GM18907 (cell line): ENCODE results near the gene BABAM2.
A peak's percentile ranks its signal among the peaks of the same experiment; 100 is the strongest.
"Not testable (repeated sequence)": the region's sequence is repeated elsewhere in the genome, so short reads cannot be mapped to it uniquely, and the experiment has no call there.

ENCODE experiments used
- ATAC-seq: cut with Tn5 transposase; IDR thresholded peaks from one replicate; pipeline ENCODE4 v1.9.1; 2021; ENCODE audit warnings: mild to moderate bottlenecking, moderate library complexity; ENCODE audit not compliant: unreplicated experiment

The BABAM2 gene

DNA sequence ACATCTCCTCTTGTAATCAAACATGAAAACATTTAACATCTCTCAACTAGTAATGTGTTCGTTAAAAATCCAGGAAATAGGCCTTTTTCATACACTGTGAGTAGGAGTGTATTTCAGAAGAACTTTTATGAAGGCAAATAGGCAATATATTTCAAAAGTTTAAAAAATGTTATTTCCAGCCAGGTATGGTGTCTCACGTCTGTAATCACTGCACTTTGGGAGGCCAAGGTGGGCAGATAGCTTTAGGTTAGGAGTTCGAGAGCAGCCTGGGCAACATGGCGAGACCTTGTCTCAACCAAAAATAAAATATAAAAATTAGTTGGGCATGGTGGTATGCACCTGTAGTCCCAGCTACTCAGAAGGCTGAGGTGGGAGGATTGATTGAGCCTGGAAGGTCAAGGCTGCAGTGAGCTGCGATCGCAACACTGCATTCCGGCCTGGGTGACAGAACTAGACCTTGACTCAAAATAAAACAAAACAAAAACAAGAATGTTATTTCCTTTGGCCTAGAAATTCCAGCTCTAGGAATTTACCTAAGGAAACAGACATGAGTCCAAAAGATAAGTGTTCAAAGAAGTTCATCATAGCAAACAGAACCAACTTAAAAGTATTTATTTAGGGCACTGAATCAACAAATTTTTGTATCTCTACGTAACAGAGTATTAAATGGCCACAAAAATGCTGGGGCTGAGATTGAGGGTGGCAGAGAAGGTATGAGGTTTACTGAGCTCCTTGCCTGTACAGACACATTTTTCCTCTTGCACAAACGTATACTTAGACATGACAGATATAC lies 15.2 kb upstream of the BABAM2 start:
- no peak for ATAC-seq

DNA sequence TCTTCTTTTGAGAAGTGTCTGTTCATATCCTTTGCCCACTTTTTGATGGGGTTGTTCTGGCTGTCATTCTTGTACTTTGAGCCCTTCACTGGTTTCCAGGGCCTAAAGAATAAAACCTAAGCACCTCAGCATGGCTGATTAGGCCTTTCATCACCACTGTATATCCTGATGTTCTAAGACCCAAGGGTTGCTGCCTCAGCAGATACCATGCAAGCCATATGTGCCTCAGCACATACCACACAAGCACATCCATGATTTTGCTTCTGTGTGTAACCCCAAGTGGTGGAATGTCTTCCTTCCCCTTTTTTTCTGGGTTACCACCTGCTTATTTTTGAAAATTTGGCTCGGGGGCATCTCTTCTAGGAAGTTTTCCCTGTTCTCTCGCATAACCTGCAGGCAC lies 11.7 kb upstream of the BABAM2 start:
- no peak for ATAC-seq

DNA sequence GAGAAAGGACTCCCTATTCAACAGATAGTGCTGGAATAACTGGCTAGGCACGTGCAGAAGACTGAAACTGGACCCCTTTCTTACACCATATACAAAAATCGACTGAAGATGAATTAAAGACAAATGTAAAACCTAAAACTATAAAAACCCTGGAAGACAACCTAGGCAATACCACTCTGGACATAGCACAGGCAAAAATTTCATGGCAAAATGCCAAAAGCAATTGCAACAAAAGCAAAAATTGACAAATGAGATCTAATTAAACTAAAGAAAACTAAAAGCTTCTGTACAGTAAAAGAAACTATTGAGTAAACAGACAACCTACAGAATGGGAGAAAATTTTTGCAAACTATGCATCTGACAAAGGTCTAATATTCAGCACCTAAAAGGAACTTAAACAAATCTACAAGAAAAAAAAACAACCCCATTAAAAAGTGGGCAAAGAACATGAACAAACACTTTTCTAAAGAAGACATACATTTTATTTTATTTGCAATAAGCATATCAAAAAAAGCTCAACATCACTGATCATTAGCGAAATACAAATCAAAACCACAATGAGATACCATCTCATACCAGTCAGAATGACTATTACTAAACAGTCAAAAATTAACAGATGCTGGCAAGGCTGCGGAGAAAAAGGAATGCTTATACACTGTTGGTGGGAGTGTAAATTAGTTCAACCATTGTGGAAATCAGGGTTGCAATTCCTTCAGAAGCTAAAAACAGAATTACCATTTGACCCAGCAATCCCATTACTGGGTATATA lies 8.5 kb upstream of the BABAM2 start:
- ATAC-seq, result not testable (repeated sequence)

DNA sequence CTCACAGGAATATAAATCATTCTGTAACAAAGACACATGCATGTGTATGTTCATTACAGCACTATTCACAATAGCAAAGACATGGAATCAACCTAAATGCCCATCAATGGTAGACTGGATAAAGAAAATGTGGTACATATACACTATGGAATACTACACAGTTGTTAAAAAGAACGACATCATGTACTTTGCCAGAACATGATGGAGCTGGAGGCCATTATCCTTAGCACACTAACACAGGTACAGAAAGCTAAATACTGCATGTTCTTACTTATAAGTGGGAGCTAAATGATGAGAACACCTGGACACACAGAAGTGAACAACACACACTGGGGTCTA lies 8.0 kb upstream of the BABAM2 start:
- not testable (repeated sequence) for ATAC-seq

DNA sequence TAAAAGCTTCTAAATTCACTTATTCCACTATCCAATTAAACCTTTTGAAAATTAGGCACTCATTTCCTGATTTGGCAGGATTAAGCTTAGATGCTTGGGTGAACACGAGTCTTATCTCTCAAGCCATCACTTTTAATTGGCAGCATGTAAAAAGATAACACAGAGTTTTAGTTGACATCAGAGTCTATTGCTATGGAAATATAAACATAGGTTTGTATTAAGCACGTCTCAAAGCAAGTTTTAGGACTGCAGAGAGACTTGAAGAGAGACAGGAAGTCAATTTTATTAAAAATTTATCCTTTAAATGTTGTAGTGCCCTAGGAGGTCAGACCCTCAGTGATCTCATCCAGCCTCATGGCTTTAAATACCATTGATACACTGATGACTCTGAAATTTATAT lies 5.9 kb upstream of the BABAM2 start:
- no peak for ATAC-seq

DNA sequence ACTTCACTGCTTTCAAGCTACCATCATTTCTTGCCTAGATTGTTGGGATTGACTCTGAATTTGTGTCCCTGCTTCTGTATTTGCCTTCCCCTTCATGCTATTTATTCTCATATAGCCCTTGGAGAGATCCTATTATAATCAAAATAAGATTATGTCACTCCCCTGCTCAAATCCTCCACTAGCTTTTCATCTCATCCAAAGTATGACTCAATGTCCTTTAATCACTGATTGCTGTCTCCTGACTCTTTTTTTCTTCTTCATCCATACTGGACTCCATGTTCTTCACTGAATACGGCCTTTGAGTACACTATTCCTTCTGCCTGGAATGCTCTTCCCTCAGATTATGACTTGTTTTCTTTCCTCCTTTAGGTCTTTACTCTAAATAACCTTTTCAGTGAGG lies 5.3 kb upstream of the BABAM2 start:
- no peak for ATAC-seq

DNA sequence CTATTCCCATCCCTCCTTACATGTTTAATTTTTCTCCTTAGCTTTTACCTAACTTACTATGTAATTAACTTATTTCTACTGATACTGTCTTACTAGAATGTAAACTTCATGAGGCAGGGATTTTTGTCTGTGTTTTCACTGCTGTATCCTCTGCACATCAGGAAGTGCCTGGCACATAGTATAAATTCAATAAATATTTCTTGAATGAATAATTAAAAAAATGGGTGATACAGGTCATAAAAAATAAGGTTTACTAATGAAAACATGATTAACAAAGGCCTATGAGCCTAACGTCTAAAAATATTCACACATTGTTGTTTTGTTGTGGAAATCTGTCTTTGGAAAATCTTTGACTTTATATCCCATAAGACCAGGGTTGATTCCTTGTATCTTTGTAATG lies 4.9 kb upstream of the BABAM2 start:
- ATAC-seq, result no peak

DNA sequence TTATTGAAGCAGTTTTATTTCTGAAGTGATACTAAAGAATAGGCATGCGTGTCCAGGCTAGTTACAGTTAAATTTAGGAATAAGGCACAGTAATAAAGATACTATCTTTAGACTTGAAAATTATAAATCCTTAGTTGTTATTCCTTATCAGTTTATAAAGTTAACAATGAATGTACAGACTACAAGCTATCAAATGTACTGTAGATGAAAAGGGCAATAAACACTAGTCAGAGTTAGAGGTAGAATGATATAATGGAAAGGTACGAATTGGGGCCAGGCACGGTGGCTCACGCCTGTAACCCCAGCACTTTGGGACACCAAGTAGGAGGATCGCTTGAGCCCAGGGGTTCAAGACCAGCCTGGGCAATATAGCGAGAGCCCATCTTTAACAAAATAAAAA lies 4.2 kb upstream of the BABAM2 start:
- no peak for ATAC-seq

DNA sequence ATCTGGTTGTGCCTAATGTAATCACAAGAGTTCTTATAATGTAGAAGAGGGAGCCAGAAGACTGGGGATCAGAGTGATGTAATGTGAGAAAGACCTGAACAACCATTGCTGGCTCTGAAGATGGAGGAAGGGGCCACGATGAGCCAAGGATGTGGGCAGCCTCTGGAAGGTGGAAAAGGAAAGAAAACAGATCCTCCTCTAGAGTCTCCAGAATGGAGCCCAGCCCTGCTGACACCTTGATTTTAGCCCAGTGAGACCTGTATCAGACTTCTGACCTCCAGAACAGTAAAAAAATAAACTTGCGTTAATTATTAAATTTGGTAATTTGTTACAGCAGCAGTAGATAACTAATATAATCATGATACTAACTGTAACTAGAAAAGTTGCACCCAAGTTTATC lies 3.4 kb upstream of the BABAM2 start:
- no peak for ATAC-seq

DNA sequence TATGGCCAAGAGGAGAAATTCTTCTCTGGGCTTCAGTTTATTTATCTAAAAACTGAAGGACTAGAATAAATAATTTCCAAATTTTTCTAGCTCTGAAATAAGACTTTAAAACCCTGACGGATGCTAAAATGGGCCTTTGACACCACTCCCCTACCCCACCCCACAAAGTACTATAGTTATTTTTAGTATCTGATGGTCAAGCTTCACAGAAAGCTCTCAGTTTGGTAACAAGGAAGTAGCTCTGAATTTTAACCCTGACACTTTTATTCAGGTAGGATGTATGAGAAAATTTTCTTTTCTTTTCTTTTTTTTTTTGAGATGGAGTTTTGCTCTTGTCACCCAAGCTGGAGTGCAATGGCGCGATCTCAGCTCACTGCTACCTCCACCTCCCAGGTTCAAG lies 2.7 kb upstream of the BABAM2 start:
- ATAC-seq, result no peak

DNA sequence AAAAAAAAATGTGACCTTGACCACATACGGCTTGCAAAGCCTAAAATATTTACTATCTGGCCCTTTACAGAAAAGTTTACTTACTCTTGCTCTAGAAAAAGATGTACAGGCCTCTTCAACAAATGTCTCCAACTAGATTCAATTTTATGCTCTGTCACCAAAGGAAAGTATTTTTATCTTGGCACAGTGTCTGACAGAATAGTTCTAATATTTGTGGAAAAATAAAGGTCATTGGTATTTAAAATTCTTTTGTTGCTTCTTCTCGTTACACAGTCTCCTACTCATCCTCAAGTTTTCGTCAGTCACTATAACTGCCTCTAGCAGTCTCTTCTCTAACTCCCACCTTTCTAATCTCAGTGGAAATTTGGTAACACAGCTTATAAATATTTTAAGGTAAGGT lies 1.7 kb upstream of the BABAM2 start:
- ATAC-seq, result no peak

DNA sequence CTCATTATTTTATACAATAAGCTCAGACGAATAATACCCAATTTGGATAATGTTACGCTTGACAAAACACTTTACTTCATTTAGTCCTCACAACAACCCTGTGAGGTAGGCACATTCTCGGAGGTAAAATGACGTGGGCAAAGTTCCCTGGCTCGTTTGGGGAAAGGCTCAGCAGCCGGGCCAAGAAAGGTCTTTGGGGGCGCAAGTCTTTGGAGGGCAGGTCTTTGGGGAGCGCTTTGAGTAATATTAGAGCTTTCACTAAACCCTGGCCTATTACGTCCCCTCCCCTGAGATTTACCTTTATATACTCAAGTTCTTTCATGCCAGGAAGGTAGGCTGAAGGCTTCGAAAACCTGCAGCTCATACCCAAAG lies 769 bp upstream of the BABAM2 start:
- ATAC-seq, result no peak

DNA sequence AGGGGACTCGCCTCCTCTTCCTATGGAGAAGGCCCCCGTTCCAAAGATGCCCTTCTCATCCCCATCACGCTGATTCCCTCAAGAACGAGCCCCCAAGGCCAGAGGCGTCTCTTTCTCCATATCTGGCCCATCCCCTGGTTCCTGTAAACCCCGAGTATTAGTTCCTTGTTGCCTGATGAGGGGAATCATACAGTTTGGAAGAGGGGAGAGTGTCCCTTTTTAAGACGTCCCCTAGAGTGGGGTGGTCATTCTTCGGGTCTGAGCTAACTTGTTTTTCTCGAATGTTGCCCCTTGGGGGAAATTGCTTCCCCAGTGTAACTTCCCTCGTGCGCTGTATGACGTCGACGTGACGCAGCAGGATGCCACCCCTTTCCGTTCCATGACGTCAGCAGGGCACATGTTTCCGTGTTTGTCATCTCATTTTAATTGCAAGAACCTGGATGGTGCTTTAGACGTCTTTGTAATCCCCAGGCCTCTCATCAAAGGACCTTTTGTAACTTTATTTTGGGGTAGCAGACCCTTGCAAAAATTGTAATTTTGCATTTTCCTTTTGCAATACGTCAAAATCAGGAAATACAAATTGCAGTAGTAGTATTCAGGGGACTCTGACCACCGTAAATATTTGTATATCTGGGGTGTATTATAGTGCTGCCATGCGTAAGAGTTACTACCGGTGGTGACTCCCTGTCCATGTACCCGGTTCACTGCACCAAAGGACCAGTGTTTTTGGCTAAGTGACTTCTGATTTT lies 569 bp downstream of the BABAM2 start:
- peak; percentile 27 for ATAC-seq

DNA sequence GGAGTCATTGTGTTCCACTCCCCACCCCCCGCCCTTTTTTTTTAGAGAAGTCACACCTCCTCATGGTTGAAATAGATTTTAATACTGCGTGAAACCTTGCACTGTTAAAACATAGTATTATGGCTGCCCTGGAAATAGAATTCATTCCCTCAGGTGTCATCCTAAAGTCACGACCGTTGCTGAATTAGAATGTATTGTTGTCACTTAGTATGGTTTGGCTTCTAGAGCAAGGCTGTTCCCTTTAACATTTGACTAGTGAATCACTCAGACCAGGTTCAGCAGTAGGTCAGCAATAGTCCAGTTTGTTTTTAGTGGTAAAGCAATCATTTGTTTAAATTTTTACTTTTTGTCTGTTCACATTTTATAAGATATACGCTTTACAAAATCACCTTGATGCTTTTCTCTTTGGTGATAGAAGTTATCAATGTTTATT lies 1.2 kb downstream of the BABAM2 start:
- no peak for ATAC-seq

DNA sequence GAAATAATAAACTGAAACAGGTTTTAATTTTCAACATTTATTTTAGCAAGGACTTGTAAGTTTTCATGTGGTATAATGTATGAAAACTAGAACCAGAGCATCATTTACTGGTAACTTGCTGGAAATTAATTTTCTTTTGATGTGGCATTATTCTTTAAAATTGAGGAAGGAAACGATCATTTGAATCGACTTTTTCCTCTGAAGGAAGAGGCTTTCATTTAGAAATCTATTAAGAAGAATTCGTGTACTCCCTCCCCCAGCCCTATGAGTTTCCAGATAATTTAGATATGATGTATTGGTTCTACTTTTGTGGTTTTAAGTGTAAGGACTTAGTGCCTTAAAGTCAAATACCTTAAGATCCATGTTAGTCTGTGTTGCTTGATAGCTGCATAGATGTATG lies 2.5 kb downstream of the BABAM2 start:
- ATAC-seq, result no peak

DNA sequence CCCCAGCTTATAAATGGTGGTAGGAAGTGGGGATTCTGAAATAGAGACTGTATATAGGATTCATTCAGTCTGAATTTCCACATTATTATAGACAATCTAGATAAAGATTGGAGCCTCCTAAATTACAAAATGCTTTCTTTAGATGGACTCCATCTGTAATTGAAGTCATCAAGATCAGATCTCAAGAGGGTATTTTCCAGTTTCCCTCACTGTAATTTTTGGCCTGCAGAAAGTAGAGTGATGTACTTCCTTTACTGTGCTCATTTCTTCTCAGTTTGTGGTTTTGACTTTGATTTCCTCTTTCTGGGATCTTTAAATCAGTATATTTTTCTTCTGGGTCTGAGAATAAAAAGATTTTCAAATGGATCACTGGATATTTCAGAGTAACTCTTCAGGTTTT lies 7.2 kb downstream of the BABAM2 start:
- no peak for ATAC-seq

DNA sequence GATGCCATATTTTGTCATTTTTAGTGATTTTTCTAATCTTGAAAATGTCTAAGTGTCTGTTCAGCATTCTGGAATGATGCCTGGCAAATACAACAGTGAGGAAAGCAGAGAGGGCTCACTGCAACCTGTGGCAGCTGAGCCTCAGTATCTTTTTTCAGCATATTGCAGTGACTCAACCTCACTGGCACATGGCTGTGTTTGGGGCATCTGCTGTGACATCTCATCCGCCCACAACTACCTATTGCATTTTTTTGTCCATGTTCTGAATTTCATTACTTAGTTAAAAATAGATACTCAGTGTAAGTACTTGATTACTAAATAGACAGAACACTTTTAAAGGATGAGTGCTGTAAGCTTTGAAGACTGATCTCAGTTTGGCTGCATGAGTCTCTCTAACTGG lies 10.7 kb downstream of the BABAM2 start:
- no peak for ATAC-seq

DNA sequence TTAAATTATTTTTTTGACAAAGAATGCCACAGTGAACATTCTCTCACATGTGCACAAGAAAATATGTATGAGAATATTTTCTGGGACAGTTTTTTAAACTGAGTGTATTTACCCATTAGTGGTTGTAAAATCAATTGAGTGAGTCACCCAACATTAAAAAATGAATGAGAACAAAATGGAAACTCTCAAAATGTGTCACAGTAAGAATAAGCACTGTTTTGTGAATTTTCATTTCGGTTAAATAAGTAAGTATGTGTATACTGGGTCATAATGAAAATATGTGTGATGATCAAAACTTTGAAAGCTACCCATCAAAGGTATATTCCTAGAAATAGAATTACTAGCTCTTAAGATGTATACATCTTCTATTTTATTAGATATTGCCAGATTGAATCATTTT lies 11.6 kb downstream of the BABAM2 start:
- ATAC-seq, result no peak

DNA sequence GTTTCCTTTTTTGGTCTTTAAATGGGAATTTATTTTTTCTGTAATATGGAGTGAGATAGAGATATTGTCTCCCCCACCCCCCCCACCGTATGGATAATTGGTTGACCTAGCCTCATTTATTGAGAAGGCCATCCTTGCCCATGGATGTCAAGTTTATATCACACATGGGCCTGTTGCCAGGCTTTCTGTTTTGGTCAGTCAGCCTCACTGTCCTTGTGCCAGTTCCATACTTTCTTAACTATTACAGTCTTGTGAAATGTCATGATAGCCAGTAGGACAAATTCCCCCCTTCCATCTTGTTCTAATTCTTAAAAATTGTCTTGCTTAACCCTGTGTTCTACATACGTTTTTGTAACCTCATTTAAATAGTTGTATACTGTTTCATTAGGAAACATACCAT lies 12.5 kb downstream of the BABAM2 start:
- ATAC-seq, result no peak

DNA sequence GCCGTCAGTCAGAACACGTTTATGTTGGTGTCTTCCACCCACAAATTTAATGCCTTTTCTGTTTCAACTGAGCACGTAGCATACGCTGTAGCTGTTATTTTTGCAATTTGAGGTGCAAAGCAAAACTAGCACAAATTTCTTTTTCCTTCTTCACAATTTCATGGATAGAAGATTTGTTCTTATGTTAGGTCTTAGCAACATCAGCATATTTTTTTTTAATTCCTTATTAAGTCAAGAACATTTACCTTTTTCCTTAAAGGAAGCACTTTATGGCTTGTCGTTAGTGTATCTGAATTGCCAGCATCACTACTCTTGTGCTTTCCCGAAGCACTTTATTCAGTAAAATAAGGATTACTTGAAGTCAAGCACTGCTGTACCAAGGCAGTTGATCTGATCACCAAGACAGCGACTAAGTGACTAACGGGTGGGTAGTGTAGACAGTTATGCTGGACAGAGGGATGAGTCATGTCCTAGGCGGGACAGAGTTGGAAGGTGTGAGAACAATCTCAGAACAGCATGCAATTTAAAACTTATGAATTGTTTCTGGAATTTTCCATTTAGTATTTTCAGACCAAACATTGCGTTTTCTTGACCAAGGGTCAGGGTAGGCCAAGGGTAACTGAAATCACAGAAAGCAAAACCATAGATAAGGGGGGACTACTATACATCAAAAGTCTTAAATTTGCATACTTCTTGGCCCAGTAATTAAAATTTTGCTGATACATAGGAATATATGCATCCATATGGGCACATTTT lies 13.3 kb downstream of the BABAM2 start:
- no peak for ATAC-seq

DNA sequence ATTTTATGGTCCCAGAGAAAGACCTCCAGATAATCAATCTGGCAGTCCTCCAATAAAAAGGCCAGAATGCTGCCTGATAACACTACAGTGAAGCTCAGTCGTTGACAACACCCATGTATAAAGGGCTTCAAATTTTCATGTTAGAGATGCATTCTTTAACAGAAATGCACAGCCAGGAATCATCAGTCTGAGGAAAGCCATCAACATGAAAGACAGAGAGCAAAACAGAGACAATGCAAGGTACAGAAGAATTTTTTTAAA lies 13.8 kb downstream of the BABAM2 start:
- ATAC-seq, result no peak

DNA sequence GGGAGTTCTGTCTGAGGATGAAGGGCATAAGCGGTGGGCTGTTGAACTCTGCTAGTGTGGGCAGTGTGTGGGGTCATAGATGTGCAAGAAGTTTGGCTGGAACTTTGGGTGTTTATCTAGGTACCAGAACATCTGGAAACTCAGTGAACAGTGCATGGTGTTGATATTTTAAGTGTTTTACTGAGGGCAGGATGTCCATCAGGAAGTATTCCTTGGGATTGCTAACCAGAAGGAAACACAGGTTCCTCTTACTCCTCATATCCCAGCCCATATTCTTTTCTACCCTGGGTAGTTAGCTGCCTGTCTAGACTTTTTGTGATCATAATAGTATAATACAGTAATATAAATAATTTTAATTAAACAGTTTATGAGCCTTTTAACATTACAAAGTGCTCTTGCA lies 15.5 kb downstream of the BABAM2 start:
- ATAC-seq, result no peak
